SK-N-SH (cell line): Measurements from ENCODE around the gene PAXIP1.

Experiments used
- CHD2 ChIP-seq: fragments of 150-350 bp; IDR thresholded peaks from 2 replicates; pipeline ENCODE4 v1.6.1; 2018; ENCODE audit warnings: low read length; ENCODE audit not compliant: partially characterized antibody
- CTCF ChIP-seq: fragments of 200-600 bp; sonication (generic); IDR thresholded peaks from 2 replicates; pipeline ENCODE4 v1.6.1; 2017; ENCODE audit warnings: antibody characterized with exemption, mild to moderate bottlenecking, moderate library complexity
- EZH2phosphoT487 ChIP-seq: fragments of 200-600 bp; sonication (generic); IDR thresholded peaks from 2 replicates; pipeline ENCODE4 v1.6.1; 2017; ENCODE audit warnings: low read depth, mixed run types, mild to moderate bottlenecking, antibody characterized with exemption, moderate library complexity, borderline replicate concordance
- FOSL2 ChIP-seq: IDR thresholded peaks from 2 replicates; pipeline ENCODE4 v1.4.0; 2012; ENCODE audit warnings: low read depth, mild to moderate bottlenecking, moderate library complexity, borderline replicate concordance
- FOXJ3 ChIP-seq: sonication (generic); formaldehyde crosslinking; IDR thresholded peaks from 2 replicates; pipeline ENCODE4 v1.5.1; 2020; ENCODE audit warnings: mild to moderate bottlenecking, missing genetic modification reagents
- GABPA ChIP-seq: IDR thresholded peaks from 2 replicates; pipeline ENCODE4 v1.4.0; 2012; ENCODE audit warnings: low read depth, mild to moderate bottlenecking
- JUND ChIP-seq: IDR thresholded peaks from 2 replicates; pipeline ENCODE4 v1.4.0; 2012
- POLR2AphosphoS5 ChIP-seq: IDR thresholded peaks from 2 replicates; pipeline ENCODE4 v1.6.1; 2012; ENCODE audit warnings: low read depth, low read length
- REST ChIP-seq: IDR thresholded peaks from 2 replicates; pipeline ENCODE4 v1.6.1; 2012; ENCODE audit warnings: mild to moderate bottlenecking, low read depth, low read length, moderate library complexity
- TAF1 ChIP-seq: IDR thresholded peaks from 2 replicates; pipeline ENCODE4 v1.6.1; 2012; ENCODE audit warnings: low read depth, mild to moderate bottlenecking, low read length, moderate library complexity, borderline replicate concordance
- USF2 ChIP-seq: fragments of 150-350 bp; IDR thresholded peaks from 2 replicates; pipeline ENCODE4 v1.6.1; 2017; ENCODE audit warnings: antibody characterized with exemption, low read length, low read depth, borderline replicate concordance
- YY1 ChIP-seq: IDR thresholded peaks from 2 replicates; pipeline ENCODE4 v1.4.0; 2012; ENCODE audit warnings: low read depth, mild to moderate bottlenecking
- TF ChIP-seq, protein P1 (sequence below): IDR thresholded peaks from 2 replicates; pipeline ENCODE4 v1.4.0; 2012; ENCODE audit warnings: low read depth, borderline replicate concordance

- TF ChIP-seq CTCF (no peak), USF2 (no peak), FOSL2 (no peak), GABPA (no peak), TAF1 (no peak), REST (no peak), YY1 (no peak), POLR2AphosphoS5 (no peak), JUND (no peak), FOXJ3 (CRISPR knock-in tag) (no peak), EZH2phosphoT487 (no peak), CHD2 (no peak)
- TF ChIP-seq, protein P1, sequence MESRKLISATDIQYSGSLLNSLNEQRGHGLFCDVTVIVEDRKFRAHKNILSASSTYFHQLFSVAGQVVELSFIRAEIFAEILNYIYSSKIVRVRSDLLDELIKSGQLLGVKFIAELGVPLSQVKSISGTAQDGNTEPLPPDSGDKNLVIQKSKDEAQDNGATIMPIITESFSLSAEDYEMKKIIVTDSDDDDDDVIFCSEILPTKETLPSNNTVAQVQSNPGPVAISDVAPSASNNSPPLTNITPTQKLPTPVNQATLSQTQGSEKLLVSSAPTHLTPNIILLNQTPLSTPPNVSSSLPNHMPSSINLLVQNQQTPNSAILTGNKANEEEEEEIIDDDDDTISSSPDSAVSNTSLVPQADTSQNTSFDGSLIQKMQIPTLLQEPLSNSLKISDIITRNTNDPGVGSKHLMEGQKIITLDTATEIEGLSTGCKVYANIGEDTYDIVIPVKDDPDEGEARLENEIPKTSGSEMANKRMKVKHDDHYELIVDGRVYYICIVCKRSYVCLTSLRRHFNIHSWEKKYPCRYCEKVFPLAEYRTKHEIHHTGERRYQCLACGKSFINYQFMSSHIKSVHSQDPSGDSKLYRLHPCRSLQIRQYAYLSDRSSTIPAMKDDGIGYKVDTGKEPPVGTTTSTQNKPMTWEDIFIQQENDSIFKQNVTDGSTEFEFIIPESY = no peak
Measured at GRCh38 chr7:154907651-154908620, 95.0 kb downstream of the PAXIP1 start.
